Epithelial cell of esophagus (primary cell): ENCODE data around the gene HOXA5.
A peak's percentile ranks its signal among the peaks of the same experiment; 100 is the strongest.

Source experiments
- DNase-seq: peaks from one replicate; pipeline ENCODE4 v3.0.0; 2010; ENCODE audit warnings: low read depth
- H3K4me3 ChIP-seq: 2 replicates; pipeline ENCODE4 v1.5.1; 2011; ENCODE audit warnings: mild to moderate bottlenecking, low read length, control low read depth
- TF ChIP-seq, protein P1 (sequence below): IDR thresholded peaks from 2 replicates; pipeline ENCODE4 v1.5.1; 2011; ENCODE audit warnings: low read depth, mild to moderate bottlenecking, low read length, control low read depth, inconsistent platforms; ENCODE audit not compliant: insufficient read depth; ENCODE audit errors: missing control alignments

Gene HOXA5

DNA sequence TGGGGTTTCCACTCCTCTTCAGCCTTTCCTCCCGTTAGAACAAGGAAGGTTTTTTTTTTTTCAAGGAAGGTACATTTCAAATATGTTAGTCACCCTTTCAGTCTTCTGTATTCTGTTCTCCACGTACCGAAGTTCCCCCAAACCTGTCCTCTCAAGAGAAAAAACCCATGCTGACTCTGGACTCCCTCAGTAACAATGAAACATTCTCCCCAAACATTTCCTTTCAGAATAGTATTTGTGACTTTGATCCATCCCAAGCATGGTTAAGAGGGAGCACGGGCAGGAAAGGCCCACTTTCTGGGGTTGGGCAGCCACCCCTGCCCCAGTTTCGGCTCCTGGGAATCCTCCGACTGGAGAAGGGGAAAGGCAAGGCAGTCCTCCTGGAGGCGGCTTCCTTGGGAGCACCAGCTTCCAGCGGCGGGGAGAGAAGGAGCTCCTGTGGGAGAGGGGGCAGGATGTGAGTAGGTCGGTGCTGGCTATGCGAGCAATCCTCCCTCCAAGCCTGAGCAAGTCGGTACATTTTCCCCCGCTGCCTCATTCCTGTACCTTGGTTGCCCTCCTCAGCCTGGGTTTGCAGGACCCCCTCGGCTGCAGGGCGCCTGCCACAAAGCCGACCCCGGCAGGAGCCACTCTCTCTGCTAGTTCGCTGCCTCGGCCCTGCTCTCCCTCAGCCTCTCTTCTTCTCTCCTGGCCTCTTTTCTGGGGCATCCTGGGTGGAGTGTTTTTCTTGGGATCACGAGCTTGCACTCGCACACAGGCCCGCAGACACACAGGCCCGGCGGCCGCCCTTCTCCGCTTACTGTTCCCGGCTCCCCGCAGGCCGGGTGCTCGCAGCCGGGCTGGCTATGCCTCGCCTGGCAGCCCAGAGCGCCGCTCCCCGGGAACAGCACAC, 45.5 kb downstream of the HOXA5 start:
- peak overlapping the region; percentile 81 for H3K4me3 ChIP-seq
- TF ChIP-seq, protein P1, sequence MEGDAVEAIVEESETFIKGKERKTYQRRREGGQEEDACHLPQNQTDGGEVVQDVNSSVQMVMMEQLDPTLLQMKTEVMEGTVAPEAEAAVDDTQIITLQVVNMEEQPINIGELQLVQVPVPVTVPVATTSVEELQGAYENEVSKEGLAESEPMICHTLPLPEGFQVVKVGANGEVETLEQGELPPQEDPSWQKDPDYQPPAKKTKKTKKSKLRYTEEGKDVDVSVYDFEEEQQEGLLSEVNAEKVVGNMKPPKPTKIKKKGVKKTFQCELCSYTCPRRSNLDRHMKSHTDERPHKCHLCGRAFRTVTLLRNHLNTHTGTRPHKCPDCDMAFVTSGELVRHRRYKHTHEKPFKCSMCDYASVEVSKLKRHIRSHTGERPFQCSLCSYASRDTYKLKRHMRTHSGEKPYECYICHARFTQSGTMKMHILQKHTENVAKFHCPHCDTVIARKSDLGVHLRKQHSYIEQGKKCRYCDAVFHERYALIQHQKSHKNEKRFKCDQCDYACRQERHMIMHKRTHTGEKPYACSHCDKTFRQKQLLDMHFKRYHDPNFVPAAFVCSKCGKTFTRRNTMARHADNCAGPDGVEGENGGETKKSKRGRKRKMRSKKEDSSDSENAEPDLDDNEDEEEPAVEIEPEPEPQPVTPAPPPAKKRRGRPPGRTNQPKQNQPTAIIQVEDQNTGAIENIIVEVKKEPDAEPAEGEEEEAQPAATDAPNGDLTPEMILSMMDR: no peak
- DNase-seq: peak; percentile 74

DNA sequence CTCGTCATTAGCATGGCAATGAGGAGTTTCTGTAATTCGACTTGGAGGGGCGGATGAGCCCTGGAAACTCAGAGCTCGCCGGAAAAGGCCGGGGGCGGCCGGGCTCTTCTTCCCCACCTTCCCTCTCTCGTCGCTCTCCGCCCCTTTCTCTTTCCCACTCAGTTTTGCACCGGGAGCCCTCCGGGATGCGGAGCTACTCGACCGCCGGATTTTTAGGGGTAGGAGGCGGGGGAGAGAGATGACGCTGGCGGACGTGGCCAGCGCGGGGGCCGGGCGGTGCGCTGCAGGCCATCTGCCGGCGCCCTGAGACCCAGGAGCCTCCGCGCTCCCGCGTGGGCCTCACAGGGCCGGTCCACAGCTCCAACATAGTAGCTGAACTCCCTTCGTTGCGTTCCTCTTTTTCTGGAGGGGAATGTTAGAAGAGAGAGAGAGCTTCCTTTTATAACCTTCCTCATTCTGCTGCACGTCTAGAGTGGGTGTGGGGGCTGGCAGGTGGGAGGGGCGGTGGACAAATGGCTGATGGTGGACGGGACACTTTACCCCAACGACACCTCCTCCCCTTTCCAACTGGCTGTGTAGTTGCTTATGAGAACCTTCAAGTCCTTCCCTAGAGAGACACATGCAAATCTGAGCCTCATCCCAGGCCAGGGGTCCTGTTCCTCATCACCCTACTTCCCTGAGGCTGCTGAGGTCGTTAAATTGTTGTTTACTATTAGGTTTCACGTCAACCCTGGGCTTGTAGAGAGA, 46.5 kb downstream of the HOXA5 start:
- peak; percentile 40 for DNase-seq
- TF ChIP-seq, protein P1: no peak
- peak overlapping the region; percentile 81 for H3K4me3 ChIP-seq

DNA sequence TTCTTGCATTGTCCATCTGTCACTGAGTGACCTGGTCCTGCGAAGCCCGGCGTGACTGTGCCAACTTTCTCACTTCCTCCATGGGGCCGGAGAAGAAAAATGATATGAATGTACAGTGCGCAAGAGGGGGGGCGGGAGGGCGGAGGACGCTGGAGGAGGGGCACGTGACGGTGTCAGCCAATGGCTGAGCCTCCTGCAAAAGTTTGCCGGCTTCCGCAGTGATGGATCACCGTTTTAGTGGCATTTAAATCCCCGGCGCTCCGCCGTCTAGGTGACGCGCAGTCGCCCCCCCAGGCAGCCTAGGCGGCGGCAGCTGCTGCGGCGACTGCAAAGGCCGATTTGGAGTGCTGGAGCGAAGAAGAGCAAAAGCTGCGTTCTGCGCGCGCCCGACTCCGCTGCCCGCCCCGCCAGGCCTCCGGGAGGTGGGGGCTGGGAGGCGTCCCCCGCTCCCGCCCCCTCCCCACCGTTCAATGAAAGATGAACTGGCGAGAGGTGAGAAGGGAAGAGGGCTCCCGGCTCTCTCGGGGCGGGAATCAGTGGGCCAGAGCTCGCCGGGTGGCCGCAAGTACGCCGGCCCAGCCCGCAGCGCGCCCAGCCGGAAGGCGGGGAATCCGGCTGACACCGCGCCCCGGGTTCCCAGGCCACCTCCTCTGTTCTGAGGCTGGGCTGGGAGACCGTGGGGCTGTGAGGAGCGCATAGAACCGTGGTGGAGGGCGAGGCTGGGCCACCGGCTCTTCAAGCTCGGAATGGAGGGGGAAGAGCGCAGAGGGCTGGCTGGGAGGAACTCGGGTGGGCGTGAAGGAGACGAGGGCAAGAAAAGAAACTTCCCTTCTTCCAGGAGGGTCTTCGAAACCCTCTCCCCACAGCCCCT, 47.3 kb downstream of the HOXA5 start, which contains the start of gene HOXA1:
TSS of gene HOXA1 (minus strand) at position 104 of the 871 bp plus-strand sequence. CDS start at position 16, 88 bp downstream.
- peak; percentile 94 for DNase-seq
- TF ChIP-seq, protein P1: no peak
- peak within 1 kb of the TSS; percentile 81 for H3K4me3 ChIP-seq

DNA sequence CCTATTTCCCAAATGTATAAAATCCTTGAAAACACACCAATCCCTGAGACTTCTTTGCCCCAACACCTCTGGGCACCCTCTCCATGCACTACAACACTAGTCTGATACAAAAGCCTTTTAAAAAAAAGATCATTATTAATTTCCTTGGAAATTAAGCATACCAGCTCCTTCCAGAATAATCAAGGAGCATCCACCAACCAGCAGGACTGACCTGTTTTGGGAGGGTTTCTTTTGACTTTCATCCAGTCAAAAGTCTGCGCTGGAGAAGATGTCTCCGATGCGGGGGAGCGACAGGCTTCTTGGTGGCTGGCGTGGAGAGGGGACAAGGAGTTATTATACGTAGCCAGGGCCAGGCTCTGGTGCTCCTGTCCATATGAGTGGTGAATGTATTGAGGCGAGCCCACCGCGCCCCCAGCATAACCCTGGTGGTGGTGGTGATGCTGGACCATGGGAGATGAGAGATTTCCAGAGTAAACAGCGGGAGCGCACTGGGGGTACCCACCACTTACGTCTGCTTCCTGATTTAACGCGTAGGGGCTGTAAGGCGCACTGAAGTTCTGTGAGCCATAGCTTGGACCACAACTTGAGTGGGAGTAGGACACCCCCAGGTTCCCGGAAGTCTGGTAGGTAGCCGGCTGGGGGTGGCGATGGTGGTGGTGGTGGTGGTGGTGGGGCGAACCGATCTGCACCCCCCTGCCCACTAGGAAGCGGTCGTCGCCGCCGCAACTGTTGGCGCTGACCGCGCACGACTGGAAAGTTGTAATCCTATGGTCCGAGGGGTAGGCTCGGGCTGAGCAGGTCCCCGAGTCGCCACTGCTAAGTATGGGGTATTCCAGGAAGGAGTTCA, 48.2 kb downstream of the HOXA5 start:
- peak overlapping the region; percentile 81 for H3K4me3 ChIP-seq
- TF ChIP-seq, protein P1: no peak
- DNase-seq: no peak

DNA sequence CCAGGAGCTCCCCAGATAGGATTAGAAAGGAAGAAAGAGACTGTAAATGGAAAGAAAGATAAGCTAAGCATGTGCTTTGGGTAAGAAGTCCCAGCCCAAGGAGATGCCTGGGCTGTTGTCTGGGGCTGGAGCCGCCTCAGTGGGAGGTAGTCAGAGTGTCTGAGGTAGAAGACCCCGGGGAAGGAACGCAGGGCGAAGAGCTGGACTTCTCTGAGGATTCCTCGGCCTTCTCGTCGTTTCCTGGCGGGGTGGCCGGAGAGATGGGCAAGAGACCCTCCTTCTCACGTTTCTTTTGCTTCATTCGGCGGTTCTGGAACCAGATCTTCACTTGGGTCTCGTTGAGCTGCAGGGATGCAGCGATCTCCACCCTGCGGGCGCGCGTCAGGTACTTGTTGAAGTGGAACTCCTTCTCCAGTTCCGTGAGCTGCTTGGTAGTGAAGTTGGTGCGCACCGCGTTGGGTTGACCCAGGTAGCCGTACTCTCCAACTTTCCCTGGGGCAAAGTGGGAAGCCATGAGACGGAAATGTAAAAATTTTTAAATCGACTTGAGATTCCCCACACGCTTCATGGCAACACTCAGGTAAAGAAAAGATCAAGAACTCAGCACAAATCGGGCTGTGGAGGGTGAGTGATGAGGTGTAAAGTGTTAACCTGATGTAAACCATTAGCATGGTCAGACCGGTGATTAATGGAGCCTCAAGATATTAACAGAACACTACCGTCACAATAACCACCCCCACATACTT, 49.0 kb downstream of the HOXA5 start:
- H3K4me3 ChIP-seq: peak overlapping the region; percentile 81
- DNase-seq: no peak
- TF ChIP-seq, protein P1: no peak
